HepG2 (cell line): Measurements from ENCODE around the gene CKS1B. TPM values are rescaled to one million over a fixed set of nuclear protein-coding genes. Genes with fewer than 3 reads are reported as not detected.

Experiments used
- CBX1 ChIP-seq: IDR thresholded peaks from one replicate; pipeline ENCODE4 v1.6.1; 2016; ENCODE audit warnings: antibody characterized with exemption, low read depth
- CC2D1A ChIP-seq: sonication (generic); formaldehyde crosslinking; IDR thresholded peaks from 2 replicates; pipeline ENCODE4 v1.8.1; 2023; ENCODE audit warnings: mild to moderate bottlenecking, missing genetic modification reagents
- HOXA9 ChIP-seq: sonication (generic); formaldehyde crosslinking; IDR thresholded peaks from 2 replicates; pipeline ENCODE4 v1.8.1; 2022; ENCODE audit warnings: missing genetic modification reagents, mild to moderate bottlenecking, moderate library complexity, borderline replicate concordance
- IRX3 ChIP-seq: sonication (generic); formaldehyde crosslinking; IDR thresholded peaks from 2 replicates; pipeline ENCODE4 v1.8.1; 2023; ENCODE audit warnings: mild to moderate bottlenecking, low read depth, missing genetic modification reagents, borderline replicate concordance
- KDM3A ChIP-seq: IDR thresholded peaks from 2 replicates; pipeline ENCODE4 v1.6.1; 2018; ENCODE audit warnings: low read depth, missing compliant biosample characterization
- KLF16 ChIP-seq, 2 experiments: sonication (generic) in 1 of 2; formaldehyde crosslinking in 1 of 2; IDR thresholded peaks; 2 replicates each; pipeline versions ENCODE4 v1.6.1 to v1.8.0; 2016 to 2023; ENCODE audit warnings: missing genetic modification reagents in 2 of 2, missing compliant biosample characterization in 1 of 2
- MEIS2 ChIP-seq: sonication (generic); formaldehyde crosslinking; IDR thresholded peaks from 2 replicates; pipeline ENCODE4 v1.9.0; 2021; ENCODE audit warnings: mild to moderate bottlenecking, missing genetic modification reagents
- MZF1 ChIP-seq: sonication (generic); formaldehyde crosslinking; IDR thresholded peaks from 2 replicates; pipeline ENCODE4 v1.8.1; 2023; ENCODE audit warnings: mild to moderate bottlenecking, missing genetic modification reagents, borderline replicate concordance
- NFE2L1 ChIP-seq: sonication (generic); formaldehyde crosslinking; IDR thresholded peaks from 2 replicates; pipeline ENCODE4 v1.4.0; 2020; ENCODE audit warnings: missing genetic modification reagents, mild to moderate bottlenecking, borderline replicate concordance
- SMYD3 ChIP-seq: sonication (generic); formaldehyde crosslinking; IDR thresholded peaks from 2 replicates; pipeline ENCODE4 v1.8.1; 2023; ENCODE audit warnings: mild to moderate bottlenecking, missing genetic modification reagents
- SRSF4 ChIP-seq: fragments of 200-400 bp; formaldehyde crosslinking; IDR thresholded peaks from one replicate; pipeline ENCODE4 v1.6.1; 2018; ENCODE audit warnings: mild to moderate bottlenecking, low read depth, low read length, moderate library complexity; ENCODE audit not compliant: poor library complexity, severe bottlenecking
- ZBTB21 ChIP-seq: sonication (generic); formaldehyde crosslinking; IDR thresholded peaks from 2 replicates; pipeline ENCODE4 v1.4.0; 2020; ENCODE audit warnings: missing genetic modification reagents
- ZFP82 ChIP-seq: sonication (generic); formaldehyde crosslinking; IDR thresholded peaks from 2 replicates; pipeline ENCODE4 v1.5.1; 2020; ENCODE audit warnings: mild to moderate bottlenecking, missing genetic modification reagents, borderline replicate concordance
- ZNF329 ChIP-seq: sonication (generic); formaldehyde crosslinking; IDR thresholded peaks from 2 replicates; pipeline ENCODE4 v1.9.0; 2021; ENCODE audit warnings: low read depth, mild to moderate bottlenecking, missing genetic modification reagents
- ZNF766 ChIP-seq: sonication (generic); formaldehyde crosslinking; IDR thresholded peaks from 2 replicates; pipeline ENCODE4 v1.5.0; 2020; ENCODE audit warnings: missing genetic modification reagents, borderline replicate concordance
- ZNF773 ChIP-seq: sonication (generic); formaldehyde crosslinking; IDR thresholded peaks from 2 replicates; pipeline ENCODE4 v1.4.0; 2020; ENCODE audit warnings: missing genetic modification reagents, borderline replicate concordance
- polyA plus RNA-seq, 8 experiments: library from polyadenylated mRNA; depleted of rRNA in 3 of 8; stranded (reverse) in 7 of 8; unstranded in 1 of 8; fragments of >200 nt; fragmentation: Illumina TruSeq in 4 of 8; extraction: Trizol in 4 of 8; gene quantifications; 2 replicates each; pipeline versions ENCODE4 v1.2.1 to v1.2.3, GENCODE V29; 2011 to 2016; ENCODE audit warnings: low read depth in 4 of 8, missing spikeins in 1 of 8, mixed read lengths in 1 of 8; ENCODE audit not compliant: insufficient read depth in 1 of 8
- total RNA-seq, 5 experiments: library from RNA; depleted of rRNA; stranded (reverse); fragments of >200 nt; fragmentation: Illumina TruSeq; extraction: Trizol; gene quantifications; 2 replicates each; pipeline ENCODE4 v1.2.3, GENCODE V29; 2016; ENCODE audit warnings: low read depth in 1 of 5
- TF ChIP-seq, protein P1 (sequence below): sonication (generic); formaldehyde crosslinking; IDR thresholded peaks from 2 replicates; pipeline ENCODE4 v1.4.0; 2020; ENCODE audit warnings: mild to moderate bottlenecking, missing genetic modification reagents, borderline replicate concordance
- TF ChIP-seq, protein P2 (sequence below): IDR thresholded peaks from 2 replicates; pipeline ENCODE4 v1.6.1; 2016; ENCODE audit warnings: low read depth, missing genetic modification reagents, missing compliant biosample characterization
- TF ChIP-seq, protein P3 (sequence below): sonication (generic); formaldehyde crosslinking; IDR thresholded peaks from 2 replicates; pipeline ENCODE4 v1.4.0; 2020; ENCODE audit warnings: mild to moderate bottlenecking, missing genetic modification reagents

Gene CKS1B
- total and polyA plus RNA-seq, 2 of the 13 experiments (the other 11 are each of a cell fraction or from before 2014, with no cell fraction given) = 217 to 222 TPM

DNA sequence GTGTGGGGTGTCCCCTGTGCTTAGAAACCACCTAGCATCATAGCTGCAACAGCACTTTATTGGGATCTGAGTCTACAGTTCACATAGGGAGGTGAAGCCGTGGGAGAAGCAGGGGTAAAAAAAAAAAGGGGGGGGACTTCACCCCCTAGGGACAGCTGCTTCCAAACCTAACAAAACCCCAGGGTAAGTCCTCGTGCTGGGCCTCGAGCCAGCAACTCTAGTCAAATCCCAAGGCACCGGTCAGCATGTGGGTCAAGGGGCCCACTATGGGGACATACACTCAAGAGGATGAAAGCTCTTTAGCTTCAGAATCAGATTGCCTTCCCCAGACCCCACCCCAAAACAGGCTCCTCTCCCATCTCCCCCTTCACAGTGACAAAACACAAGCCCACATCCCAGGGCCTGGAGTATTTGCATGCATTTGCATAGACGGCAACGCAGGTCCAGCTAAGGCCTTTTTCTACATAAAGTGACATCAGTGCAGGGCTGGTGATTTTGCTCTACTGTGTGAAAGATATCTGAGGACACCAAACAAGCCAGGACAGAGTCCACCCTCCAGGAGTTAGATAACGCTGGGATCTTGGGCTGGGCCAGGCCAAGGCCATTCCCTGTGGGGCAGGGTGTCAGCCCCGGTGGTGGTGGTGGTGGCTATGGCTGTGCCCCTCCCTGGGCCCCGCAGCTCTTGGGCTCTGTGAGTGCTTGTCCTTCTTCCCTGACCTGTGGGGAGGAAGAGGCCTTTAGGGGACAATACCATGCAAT, 29.9 kb upstream of the CKS1B start (continued):
- TF ChIP-seq, protein P1, sequence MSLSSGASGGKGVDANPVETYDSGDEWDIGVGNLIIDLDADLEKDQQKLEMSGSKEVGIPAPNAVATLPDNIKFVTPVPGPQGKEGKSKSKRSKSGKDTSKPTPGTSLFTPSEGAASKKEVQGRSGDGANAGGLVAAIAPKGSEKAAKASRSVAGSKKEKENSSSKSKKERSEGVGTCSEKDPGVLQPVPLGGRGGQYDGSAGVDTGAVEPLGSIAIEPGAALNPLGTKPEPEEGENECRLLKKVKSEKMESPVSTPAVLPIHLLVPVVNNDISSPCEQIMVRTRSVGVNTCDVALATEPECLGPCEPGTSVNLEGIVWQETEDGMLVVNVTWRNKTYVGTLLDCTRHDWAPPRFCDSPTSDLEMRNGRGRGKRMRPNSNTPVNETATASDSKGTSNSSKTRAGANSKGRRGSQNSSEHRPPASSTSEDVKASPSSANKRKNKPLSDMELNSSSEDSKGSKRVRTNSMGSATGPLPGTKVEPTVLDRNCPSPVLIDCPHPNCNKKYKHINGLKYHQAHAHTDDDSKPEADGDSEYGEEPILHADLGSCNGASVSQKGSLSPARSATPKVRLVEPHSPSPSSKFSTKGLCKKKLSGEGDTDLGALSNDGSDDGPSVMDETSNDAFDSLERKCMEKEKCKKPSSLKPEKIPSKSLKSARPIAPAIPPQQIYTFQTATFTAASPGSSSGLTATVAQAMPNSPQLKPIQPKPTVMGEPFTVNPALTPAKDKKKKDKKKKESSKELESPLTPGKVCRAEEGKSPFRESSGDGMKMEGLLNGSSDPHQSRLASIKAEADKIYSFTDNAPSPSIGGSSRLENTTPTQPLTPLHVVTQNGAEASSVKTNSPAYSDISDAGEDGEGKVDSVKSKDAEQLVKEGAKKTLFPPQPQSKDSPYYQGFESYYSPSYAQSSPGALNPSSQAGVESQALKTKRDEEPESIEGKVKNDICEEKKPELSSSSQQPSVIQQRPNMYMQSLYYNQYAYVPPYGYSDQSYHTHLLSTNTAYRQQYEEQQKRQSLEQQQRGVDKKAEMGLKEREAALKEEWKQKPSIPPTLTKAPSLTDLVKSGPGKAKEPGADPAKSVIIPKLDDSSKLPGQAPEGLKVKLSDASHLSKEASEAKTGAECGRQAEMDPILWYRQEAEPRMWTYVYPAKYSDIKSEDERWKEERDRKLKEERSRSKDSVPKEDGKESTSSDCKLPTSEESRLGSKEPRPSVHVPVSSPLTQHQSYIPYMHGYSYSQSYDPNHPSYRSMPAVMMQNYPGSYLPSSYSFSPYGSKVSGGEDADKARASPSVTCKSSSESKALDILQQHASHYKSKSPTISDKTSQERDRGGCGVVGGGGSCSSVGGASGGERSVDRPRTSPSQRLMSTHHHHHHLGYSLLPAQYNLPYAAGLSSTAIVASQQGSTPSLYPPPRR = peak; percentile 47; the same call in 1 of the 2 replicates
- TF ChIP-seq CC2D1A (no peak), ZFP82 (CRISPR knock-in tag) (no peak), SRSF4 (no peak), ZBTB21 (CRISPR knock-in tag) (no peak), KLF16 (CRISPR knock-in tag; IDR thresholded peaks at IDR 0.05) (no peak; a peak in 1 of 4 replicates), NFE2L1 (CRISPR knock-in tag) (no peak), KDM3A (CRISPR knock-in tag) (no peak), MEIS2 (0 out of 2 replicates have a peak, but pooled peaks have one; percentile 83), ZNF329 (no peak), CBX1 (no peak), HOXA9 (CRISPR knock-in tag) (no peak), ZNF773 (no peak), ZNF766 (no peak), MZF1 (CRISPR knock-in tag) (no peak), SMYD3 (CRISPR knock-in tag) (no peak), IRX3 (no peak)
- TF ChIP-seq, protein P2, sequence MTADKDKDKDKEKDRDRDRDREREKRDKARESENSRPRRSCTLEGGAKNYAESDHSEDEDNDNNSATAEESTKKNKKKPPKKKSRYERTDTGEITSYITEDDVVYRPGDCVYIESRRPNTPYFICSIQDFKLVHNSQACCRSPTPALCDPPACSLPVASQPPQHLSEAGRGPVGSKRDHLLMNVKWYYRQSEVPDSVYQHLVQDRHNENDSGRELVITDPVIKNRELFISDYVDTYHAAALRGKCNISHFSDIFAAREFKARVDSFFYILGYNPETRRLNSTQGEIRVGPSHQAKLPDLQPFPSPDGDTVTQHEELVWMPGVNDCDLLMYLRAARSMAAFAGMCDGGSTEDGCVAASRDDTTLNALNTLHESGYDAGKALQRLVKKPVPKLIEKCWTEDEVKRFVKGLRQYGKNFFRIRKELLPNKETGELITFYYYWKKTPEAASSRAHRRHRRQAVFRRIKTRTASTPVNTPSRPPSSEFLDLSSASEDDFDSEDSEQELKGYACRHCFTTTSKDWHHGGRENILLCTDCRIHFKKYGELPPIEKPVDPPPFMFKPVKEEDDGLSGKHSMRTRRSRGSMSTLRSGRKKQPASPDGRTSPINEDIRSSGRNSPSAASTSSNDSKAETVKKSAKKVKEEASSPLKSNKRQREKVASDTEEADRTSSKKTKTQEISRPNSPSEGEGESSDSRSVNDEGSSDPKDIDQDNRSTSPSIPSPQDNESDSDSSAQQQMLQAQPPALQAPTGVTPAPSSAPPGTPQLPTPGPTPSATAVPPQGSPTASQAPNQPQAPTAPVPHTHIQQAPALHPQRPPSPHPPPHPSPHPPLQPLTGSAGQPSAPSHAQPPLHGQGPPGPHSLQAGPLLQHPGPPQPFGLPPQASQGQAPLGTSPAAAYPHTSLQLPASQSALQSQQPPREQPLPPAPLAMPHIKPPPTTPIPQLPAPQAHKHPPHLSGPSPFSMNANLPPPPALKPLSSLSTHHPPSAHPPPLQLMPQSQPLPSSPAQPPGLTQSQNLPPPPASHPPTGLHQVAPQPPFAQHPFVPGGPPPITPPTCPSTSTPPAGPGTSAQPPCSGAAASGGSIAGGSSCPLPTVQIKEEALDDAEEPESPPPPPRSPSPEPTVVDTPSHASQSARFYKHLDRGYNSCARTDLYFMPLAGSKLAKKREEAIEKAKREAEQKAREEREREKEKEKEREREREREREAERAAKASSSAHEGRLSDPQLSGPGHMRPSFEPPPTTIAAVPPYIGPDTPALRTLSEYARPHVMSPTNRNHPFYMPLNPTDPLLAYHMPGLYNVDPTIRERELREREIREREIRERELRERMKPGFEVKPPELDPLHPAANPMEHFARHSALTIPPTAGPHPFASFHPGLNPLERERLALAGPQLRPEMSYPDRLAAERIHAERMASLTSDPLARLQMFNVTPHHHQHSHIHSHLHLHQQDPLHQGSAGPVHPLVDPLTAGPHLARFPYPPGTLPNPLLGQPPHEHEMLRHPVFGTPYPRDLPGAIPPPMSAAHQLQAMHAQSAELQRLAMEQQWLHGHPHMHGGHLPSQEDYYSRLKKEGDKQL (CRISPR knock-in tag) = 0 out of 2 replicates have a peak, but pooled peaks have one; percentile 30
- TF ChIP-seq, protein P3, sequence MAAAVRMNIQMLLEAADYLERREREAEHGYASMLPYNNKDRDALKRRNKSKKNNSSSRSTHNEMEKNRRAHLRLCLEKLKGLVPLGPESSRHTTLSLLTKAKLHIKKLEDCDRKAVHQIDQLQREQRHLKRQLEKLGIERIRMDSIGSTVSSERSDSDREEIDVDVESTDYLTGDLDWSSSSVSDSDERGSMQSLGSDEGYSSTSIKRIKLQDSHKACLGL (CRISPR knock-in tag) = no peak
